MG63 (cell line): Measurements from ENCODE around the gene NACC1. TPM values are rescaled to one million over a fixed set of nuclear protein-coding genes. Genes with fewer than 3 reads are reported as not detected.

Source experiments
- DNase-seq: peaks from one replicate; pipeline ENCODE4 v3.0.0-alpha.2; 2020
- H3K27me3 ChIP-seq: fragments of 250-450 bp; sonication (Bioruptor Pico); 2 replicates; pipeline ENCODE4 v1.5.1; 2020; ENCODE audit warnings: mild to moderate bottlenecking, moderate library complexity
- H3K36me3 ChIP-seq: fragments of 250-450 bp; sonication (Bioruptor Pico); 2 replicates; pipeline ENCODE4 v1.5.1; 2020; ENCODE audit warnings: mild to moderate bottlenecking, moderate library complexity
- H3K4me3 ChIP-seq: fragments of 250-450 bp; sonication (Bioruptor Pico); 2 replicates; pipeline ENCODE4 v1.5.1; 2020; ENCODE audit warnings: mild to moderate bottlenecking, moderate library complexity
- H3K9me3 ChIP-seq: fragments of 250-450 bp; sonication (Bioruptor Pico); 2 replicates; pipeline ENCODE4 v1.5.1; 2020; ENCODE audit warnings: mild to moderate bottlenecking, moderate library complexity
- total RNA-seq: library from RNA; depleted of rRNA; stranded (reverse); fragments of >200 nt; shearing (Covaris generic); gene quantifications from 2 replicates; pipeline ENCODE4 v1.2.3, GENCODE V29; 2014; ENCODE audit warnings: low replicate concordance

Gene NACC1
- total RNA-seq, 1 experiment from 2014 or later: 96.4 TPM

DNA sequence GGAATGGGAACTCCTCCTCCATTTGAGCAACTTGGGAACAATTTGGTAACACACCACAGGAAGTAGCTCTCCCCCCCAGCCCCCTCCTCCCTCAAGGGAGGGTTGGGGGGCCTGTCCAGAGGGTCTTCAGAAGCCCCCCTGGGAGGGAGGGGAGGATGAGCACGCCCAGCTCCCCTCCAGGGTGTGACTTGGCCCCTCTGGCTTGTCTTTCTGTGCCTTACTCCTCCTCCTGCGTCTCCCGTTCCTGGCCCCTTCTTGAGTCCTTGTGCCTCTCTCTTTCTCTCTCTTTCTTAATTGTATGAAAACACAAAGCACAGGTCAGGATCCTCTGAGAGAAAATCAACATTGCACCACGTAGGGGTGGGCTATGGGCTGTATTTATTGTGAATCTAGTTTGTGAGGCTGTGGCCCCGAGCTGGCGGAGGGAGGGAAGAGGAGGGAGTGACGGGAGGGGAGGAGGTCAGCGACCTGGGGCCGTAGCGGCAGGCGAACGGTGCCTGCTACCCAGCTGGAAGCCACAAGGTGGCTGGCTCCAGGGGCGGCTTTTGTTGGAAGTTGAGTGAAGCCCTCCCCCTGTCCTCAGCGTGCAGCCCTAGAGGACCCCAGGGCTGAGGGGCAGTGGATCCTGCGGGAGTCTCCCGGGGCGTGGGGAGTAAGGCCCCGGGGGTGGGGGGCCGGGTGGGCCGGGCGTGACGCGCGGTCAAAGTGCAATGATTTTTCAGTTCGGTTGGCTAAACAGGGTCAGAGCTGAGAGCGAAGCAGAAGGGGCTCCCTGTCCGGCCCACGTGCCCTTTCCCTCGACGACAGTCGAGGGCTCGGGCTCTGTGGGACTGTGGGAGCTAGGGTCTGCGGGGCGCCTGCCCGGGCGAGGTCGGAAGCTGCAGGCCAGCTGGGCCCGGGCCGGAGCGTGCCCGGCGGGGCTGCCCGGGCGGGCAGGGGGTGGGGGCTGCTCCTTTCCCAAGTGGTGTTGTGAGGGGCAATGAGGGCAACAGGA is 21.8 kb upstream of the NACC1 start:
- H3K27me3 ChIP-seq: no peaks in the 10 kb centered on the region
- no peaks in the 10 kb centered on the region for H3K9me3 ChIP-seq
- H3K4me3 ChIP-seq: no peak overlapping the region
- DNase-seq: no peak
- H3K36me3 ChIP-seq: peaks cover 73% of the 10 kb centered on the region

DNA sequence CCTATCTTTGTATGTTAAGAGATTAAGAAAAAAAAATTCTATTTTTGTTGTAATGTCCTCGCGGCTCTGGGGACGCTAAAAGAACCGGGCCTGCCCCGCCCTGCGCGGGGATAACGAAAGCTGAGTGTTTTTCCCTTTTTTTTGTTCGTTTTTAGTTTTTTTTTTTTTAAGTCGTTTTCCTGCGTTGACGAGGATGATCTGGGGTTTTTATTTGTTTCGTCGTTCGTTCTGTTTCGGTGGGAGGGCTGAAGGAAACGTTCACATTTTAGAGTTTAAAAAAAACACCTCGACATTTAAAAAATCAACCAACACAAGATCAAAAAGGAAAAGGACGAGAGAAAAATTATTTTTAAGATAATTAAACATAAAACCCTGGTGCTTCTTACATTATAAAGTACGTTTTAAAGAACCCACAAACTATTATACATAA is 21.0 kb upstream of the NACC1 start:
- Histone ChIP-seq H3K4me3 (no peak overlapping the region), H3K36me3 (peaks cover 74% of the 10 kb centered on the region), H3K27me3 (no peaks in the 10 kb centered on the region), H3K9me3 (no peaks in the 10 kb centered on the region)
- DNase-seq: no peak

DNA sequence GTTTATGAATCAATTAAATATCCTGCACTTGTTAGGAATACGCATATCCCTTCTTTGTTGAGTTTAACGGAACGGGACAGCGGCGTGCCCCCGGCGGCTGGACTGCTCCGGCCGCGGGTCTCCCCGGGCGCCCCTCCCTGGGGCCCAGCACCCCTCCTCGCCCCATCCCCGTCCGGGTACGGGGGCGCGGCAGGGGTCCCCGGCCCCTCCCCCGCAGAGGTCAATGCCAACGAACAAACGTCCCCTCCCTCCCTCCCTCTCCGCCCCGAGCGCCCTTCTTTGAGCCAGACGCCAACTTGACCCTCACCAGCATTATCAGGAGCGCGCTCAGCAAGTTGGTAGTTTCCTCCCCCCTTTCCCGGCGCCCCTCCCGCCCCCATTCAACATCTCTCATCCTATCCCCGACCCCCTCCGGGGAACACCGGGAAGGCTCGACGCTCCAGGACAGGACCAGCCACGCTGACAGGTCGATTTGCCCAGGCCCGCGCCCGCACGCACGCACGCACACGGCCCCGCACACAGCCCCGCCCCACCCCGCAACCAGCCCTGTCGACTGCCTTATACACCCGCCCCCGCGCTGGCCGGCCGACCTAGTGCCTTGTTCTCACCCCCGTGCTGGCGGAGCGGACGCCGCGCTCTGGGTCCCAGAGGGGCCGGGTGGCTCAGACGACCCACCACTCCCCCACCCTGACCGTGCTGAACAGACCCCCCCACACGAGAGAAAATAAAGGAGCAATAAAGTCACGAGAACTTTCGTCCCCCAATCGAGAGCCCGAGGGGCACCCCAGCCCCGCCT is 20.4 kb upstream of the NACC1 start:
- no peak overlapping the region for H3K4me3 ChIP-seq
- H3K27me3 ChIP-seq: no peaks in the 10 kb centered on the region
- no peak for DNase-seq
- H3K9me3 ChIP-seq: no peaks in the 10 kb centered on the region
- H3K36me3 ChIP-seq: peaks cover 72% of the 10 kb centered on the region

DNA sequence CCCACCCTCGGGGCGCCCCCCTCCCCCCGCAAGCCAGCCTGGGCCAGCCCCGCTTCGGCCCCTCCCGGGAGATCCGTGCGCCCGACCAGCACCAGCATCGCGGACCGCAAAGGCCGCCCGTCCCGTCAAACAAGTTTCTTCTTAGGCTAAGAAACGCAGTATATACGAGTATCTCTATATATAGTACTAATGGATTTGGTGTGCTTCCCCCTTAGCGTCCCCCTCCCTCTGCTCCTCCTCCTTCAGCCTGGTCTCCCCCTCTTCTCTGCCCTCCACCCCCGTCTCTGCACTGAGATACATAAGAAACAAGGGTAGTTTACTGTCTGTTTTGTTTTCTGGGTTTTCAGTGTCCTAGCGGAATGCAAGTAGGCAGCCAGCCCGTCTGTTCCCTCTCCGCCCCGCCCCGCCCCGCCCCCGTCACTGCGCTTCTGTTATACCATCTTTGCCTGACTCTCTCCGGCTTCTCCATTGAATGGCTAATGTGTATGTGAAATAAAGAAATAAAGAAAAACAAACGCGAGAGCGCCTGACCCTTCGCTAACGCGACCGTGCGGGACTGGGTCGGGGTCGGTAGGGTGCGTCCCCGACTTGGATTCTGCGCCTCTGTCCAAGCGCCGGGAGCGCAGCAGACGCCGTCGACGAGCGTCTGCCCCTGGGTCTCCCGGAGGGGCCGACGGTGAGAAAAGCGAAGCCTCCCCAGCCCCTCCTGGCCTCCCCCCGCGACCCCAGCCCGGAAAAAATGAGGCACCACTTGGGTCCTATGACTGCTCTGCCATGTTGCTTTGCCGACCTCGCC is 19.6 kb upstream of the NACC1 start:
- Histone ChIP-seq H3K9me3 (no peaks in the 10 kb centered on the region), H3K4me3 (no peak overlapping the region), H3K27me3 (no peaks in the 10 kb centered on the region), H3K36me3 (peaks cover 69% of the 10 kb centered on the region)
- no peak for DNase-seq

DNA sequence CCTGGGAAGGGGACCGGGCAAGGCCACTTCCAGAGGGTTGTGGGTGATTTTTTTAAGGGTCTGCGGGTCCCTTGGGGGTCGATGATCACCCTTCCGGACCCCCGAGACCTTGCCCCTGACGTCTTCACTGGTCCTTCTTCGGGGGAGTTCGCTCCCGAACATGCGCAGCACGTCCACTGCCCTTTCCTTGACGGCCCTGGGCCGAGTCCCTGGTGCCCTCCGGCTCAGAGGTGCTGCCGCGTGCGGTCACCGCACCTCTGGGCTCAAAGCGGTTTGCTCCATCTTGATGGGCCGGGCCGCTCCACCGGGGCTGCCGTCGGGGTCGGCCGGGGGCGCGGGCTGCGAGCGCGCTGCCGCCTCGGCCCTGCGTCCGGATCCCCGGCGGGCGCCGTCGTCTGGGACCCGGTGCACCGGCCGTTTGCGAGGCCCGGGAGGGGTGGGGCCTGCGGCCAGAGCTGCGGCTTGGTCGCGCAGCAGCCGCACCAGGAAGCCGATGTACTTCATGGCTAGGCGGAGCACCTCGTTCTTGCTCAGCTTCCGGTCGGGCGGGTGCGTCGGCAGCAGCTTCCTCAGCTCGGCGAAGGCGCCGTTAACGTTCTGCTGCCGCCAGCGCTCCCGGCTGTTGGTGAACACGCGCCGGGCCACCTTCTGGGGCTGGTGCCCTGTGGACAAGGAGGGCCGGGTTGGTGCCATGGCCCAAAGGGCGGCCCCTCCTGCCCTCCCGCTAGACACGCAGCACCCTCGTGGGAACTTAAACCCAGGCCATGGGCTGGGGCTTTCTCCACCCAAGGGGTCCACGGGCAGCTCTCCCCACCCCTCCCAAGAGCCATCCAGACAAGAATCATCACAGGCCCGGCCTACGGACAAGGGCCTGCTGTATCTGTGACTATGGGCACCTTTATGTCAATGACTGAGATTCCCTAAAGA is 18.7 kb upstream of the NACC1 start:
- peaks cover 66% of the 10 kb centered on the region for H3K36me3 ChIP-seq
- no peak for DNase-seq
- no peaks in the 10 kb centered on the region for H3K27me3 ChIP-seq
- H3K4me3 ChIP-seq: no peak overlapping the region
- H3K9me3 ChIP-seq: no peaks in the 10 kb centered on the region

DNA sequence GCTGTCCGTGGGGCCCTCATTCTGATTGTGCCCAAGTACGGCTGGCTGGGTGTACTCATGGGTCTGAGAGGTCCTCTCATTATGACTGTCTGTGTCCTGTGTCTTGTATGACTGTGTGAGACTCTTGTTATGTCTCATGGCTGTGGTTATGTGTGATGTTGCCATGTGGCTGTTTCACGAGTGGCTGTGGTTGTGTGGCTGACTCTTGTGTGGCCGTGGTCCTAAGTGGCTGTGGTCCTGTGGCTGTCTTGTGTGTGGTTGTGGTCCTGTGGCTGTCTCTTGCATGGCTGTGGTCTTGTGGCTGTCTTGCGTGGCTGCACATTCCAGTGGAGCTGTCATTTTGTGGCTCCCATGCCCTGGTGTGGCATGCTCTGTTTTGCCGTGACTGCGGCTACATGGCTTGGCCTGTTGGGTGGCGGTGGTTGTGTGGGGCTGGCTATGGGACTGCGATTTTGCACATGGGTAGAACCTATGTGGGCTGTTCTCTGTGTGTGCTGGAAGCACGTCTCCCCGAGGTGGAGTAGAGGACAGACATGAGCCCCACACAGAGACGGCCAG is 18.0 kb upstream of the NACC1 start:
- no peak overlapping the region for H3K4me3 ChIP-seq
- H3K36me3 ChIP-seq: peaks cover 66% of the 10 kb centered on the region
- no peaks in the 10 kb centered on the region for H3K9me3 ChIP-seq
- no peaks in the 10 kb centered on the region for H3K27me3 ChIP-seq
- DNase-seq: no peak

DNA sequence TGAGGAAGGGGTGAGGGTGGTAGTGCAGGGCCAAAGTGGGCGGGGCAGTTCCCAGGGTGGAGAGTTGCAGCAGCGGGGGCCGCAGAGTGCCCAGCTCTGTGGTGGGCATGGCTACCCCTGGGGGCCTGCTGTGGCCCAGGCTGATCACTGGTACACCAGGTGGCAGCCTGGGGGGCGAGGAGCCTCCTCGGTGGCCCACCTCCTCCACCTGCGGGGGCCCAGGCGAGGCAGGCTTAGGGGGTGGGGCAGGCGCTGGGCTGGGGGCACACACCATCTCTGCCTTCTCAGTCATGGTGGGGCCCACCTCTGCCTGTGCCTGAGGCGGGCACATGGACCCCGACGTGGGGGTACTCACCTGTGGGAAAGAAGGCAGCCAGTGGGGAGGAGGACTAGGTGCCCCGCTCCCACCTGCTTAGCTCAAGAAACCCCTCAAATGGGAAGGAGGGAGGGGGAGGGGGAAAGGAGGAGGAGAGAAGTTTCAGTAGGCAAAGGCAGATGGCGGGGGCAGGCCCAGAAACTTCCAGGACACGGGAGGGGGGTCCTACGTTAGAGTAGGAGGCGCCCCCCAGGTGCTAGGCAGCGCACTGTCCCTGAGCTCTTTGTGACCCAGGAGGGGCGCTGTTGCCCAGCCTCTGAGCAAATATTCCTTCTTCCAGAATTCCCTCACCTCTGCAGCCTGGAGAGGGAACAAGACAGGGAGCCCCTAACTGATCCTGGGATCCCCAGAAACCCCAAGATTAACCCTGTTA is 17.0 kb upstream of the NACC1 start:
- Histone ChIP-seq H3K36me3 (peaks cover 65% of the 10 kb centered on the region), H3K9me3 (no peaks in the 10 kb centered on the region), H3K27me3 (no peaks in the 10 kb centered on the region), H3K4me3 (no peak overlapping the region)
- DNase-seq: no peak

DNA sequence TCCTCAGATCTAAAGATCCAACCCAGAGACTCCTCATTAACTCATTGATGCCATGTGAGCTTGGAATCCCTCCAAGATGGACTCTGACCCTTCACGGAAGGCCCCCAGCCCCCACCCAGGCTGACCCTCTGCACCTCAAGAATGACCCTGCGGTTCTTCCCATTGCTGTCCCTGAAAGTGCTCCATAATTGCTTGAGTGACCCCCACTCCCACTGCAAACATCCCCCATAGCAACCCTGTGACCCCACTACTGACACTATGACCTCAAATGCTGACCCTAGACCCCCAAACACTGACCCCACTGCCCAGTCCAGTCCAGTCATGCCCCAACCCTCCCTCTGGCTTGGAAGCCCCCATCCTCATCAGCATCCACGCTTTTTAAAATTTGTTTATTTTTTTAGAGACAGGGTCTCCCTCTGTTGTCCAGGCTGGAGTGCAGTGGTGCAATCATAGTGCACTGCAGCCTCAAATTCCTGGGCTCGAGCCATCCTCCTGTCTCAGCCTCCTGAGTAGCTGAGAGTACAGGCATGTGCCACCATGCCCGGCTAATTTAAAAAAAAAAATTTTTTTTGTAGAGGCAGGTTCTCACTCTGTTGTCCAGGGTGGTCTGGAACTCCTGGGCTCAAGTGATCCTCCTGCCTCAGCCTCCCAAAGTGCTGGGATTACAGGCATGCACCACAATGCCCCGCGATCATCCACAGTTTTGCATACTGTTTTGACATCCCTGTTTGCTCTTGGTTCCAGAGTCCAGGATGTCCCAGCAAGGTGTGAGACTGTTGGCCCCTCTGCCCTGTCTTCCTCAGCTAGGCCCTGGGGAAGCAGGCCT is 16.3 kb upstream of the NACC1 start:
- DNase-seq: no peak
- H3K9me3 ChIP-seq: no peaks in the 10 kb centered on the region
- no peaks in the 10 kb centered on the region for H3K27me3 ChIP-seq
- peaks cover 69% of the 10 kb centered on the region for H3K36me3 ChIP-seq
- no peak overlapping the region for H3K4me3 ChIP-seq

DNA sequence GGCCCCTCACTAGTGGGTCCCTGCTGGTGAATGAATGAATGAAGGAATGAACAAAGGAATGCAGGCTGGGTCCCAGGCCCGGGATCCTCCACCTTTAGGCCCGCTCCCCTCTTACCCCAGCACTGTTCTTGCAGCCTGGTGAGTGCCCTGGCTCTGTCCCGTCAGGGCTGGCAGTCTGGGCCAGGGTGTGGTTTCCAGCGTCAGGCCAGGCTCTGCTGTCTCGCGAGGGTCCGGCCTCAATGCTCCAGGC is 15.7 kb upstream of the NACC1 start:
- Histone ChIP-seq H3K36me3 (peaks cover 71% of the 10 kb centered on the region), H3K27me3 (no peaks in the 10 kb centered on the region), H3K9me3 (no peaks in the 10 kb centered on the region), H3K4me3 (no peak overlapping the region)
- DNase-seq: no peak

DNA sequence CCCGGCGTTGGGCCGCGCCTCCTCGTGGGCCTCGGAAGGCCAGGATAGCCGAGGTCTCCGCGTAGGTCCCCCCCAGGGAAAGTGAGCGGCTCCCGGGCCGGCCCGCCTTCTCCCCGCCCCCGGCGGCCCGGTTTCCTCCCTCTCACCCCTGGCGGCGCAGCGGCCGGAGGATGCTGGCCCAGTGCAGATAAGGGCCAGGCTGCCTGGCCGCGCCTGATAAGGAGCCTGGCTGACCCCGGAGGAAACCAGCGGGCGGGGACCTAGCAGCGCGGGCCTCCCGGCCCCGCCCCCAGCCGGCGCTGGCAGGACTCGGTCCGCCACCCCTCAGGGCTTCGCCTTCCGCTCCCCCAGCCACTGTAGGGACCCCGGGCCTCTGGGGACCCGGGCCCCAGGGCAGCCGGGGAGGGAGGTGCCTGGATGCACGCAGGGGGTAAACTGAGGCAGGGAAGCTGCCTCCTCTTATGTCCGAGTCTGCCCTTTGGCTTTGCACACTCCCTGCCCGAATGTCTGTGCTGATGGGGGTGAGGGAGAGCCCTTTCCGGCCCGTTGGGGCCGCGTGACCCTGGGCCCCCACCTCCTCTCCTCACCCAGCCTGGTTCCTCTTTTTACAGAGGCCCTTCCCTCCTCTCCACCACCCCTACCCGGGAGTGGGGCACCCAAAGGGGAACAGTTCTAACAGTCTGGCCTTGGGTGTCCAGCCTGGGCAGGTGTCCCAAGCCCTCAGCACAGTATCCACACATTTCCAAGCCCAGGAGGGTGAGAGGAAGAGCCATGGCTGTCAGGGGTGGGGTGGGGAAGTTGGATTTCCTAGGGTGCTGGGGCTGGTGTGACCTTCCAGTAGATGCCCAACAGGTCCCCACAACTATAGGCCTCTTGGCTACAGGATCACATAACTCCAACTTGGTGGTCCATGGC is 15.1 kb upstream of the NACC1 start, which contains the start of gene LYL1:
Gene LYL1, minus strand, starts transcription at position 193 of the 915 bp plus-strand sequence. CDS start 1,687 bp downstream, outside the sequence.
- Histone ChIP-seq H3K27me3 (no peaks in the 10 kb centered on the region), H3K4me3 (no peak within 1 kb of the TSS), H3K36me3 (peaks cover 73% of the 10 kb centered on the region), H3K9me3 (no peaks in the 10 kb centered on the region)
- DNase-seq: no peak

DNA sequence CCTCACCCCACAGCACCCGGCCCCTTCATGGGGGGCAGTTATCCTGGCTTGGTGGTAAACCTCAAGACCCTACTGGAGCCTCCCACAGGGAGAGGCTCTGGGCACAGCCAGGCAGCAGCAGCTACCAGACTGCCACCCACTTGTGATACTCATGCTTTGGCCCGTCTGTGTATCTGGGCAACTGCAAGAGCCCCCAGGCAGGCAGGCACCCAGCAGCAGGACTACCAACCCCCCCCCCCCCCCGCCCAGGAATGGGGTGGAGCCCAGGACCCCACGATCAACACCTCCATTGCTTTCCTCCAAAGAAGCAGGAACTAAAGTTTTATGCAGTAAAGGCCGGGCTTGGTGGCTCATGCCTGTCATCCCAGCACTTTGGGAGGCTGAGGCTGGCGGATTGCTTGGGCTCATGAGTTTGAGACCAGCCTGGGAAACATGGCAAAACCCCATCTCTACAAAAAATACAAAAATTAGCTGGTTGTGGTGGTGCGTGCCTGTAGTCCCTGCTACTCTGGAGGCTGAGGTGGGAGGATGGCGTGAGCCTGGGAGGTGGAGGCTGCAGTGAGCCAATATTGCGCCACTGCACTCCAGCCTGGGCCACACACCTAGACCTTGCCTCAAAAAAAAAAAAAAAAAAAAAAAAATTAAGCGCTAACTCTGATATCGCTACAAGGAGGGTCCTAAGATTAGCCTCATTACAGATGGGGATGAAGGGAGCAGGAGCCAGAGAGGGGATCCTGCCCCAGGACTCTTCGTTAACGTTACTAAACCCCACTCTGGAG is 14.3 kb upstream of the NACC1 start:
- DNase-seq: no peak
- H3K4me3 ChIP-seq: no peak overlapping the region
- peaks cover 75% of the 10 kb centered on the region for H3K36me3 ChIP-seq
- H3K27me3 ChIP-seq: no peaks in the 10 kb centered on the region
- no peaks in the 10 kb centered on the region for H3K9me3 ChIP-seq

DNA sequence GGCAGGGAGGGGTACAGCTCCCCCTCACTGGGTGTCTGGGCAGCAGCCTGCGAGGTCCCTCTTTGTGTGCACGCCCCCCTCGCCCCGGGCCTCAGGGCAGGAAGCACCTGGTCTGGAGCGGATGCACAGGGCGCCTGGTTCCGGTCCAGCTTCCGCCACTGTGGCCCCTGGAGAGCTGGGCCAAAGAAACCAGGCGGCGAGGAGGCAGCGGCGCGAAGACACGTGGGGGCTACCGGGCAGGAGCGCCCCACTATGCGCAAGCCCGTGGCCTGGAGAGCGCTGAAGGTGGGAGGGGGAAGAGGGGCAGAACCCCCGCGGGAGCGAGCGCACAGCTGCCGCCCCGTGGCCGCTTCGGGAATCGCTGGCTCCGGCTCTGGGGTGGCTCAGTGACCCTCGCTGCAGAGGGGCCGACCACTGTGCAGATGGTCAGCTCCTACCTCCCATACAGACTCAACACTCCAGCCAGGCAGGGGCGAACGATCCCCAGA is 13.7 kb upstream of the NACC1 start:
- Histone ChIP-seq H3K36me3 (peaks cover 77% of the 10 kb centered on the region), H3K9me3 (no peaks in the 10 kb centered on the region), H3K27me3 (no peaks in the 10 kb centered on the region), H3K4me3 (no peak overlapping the region)
- no peak for DNase-seq
